ENCODE results near the gene DIAPH1. TPM values are rescaled to one million over a fixed set of nuclear protein-coding genes. Genes with fewer than 3 reads are reported as not detected.

The DIAPH1 gene
- total RNA-seq, 1 donor from 2014 or later: 136 TPM

- Mint-ChIP-seq H3K9me3 (peaks cover 5% of the 10 kb centered on the region), H3K27me3 (no peaks in the 10 kb centered on the region), H3K4me3 (no peak overlapping the region), H3K27ac (peak overlapping the region; percentile 36), H3K36me3 (ENCODE audit: low read depth) (peaks cover 30% of the 10 kb centered on the region), H3K4me1 (peaks cover 62% of the 10 kb centered on the region)
- ChIA-PET CTCF (interaction anchor here (1.0 to 3.2 kb wide), 2 partner anchors 21 to 40 kb away, joined by 3 to 41 read pairs; partner anchors contain the start of gene DIAPH1), POLR2A (interaction anchor here (0.6 to 1.4 kb wide), 4 partner anchors 8 to 21 kb away, joined by 3 to 13 read pairs (median 3); partner anchors contain the start of gene DIAPH1)
- DNase-seq: no peak
- TF ChIP-seq CTCF (IDR thresholded peaks at IDR 0.05): no peak
- ATAC-seq (ENCODE audit: low read depth): no peak
- intact Hi-C loops (cut with micrococcal nuclease): loop anchor here (1.0 kb wide), 1 partner anchor 8 kb away; no protein-coding TSS in a partner anchor
These were observed 21.4 kb downstream of the DIAPH1 start for GRCh38 chr5:141597394-141597793.

- ATAC-seq (ENCODE audit: low read depth) (no peak), DNase-seq (no peak)
- CTCF ChIA-PET: interaction anchor here (1.0 to 3.2 kb wide), 2 partner anchors 21 to 41 kb away, joined by 3 to 41 read pairs; partner anchors contain the start of gene DIAPH1
- Mint-ChIP-seq H3K9me3 (peaks cover 5% of the 10 kb centered on the region), H3K36me3 (ENCODE audit: low read depth) (peaks cover 32% of the 10 kb centered on the region), H3K4me3 (no peak overlapping the region), H3K4me1 (peaks cover 63% of the 10 kb centered on the region), H3K27ac (peak overlapping the region; percentile 36), H3K27me3 (no peaks in the 10 kb centered on the region)
- no peak for TF ChIP-seq CTCF (IDR thresholded peaks at IDR 0.05)
- intact Hi-C loops (cut with micrococcal nuclease): loop anchor here (1.0 kb wide), 1 partner anchor 8 kb away; no protein-coding TSS in a partner anchor
- POLR2A ChIA-PET: interaction anchor here (0.6 to 1.4 kb wide), 4 partner anchors 9 to 22 kb away, joined by 3 to 13 read pairs (median 3); partner anchors contain the start of gene DIAPH1
These were observed 21.9 kb downstream of the DIAPH1 start for GRCh38 chr5:141596867-141597266.

- no peak for TF ChIP-seq CTCF (IDR thresholded peaks at IDR 0.05)
- CTCF ChIA-PET: interaction anchor here (6.7 kb wide), 1 partner anchor 27 kb away, joined by 315 read pairs; the partner anchor contains the start of gene DIAPH1
- DNase-seq (no peak), ATAC-seq (ENCODE audit: low read depth) (no peak)
- Mint-ChIP-seq H3K27me3 (no peaks in the 10 kb centered on the region), H3K4me3 (no peak overlapping the region), H3K27ac (no peak overlapping the region), H3K9me3 (no peaks in the 10 kb centered on the region), H3K4me1 (peaks cover 21% of the 10 kb centered on the region), H3K36me3 (ENCODE audit: low read depth) (peaks cover 56% of the 10 kb centered on the region)
- intact Hi-C loops (cut with micrococcal nuclease): loop anchor here (5.0 kb wide), 1 partner anchor 287 kb away; the partner anchor contains the start of gene PCDH1
- POLR2A ChIA-PET: interaction anchor here (0.5 to 0.6 kb wide), 2 partner anchors 220 to 809 kb away, joined by 3 read pairs; partner anchors contain the start of gene PCDHGB3
These were observed 28.7 kb downstream of the DIAPH1 start for GRCh38 chr5:141590127-141590526.

- H3K27ac Mint-ChIP-seq: no peak overlapping the region
- CTCF ChIA-PET: no interaction called here
- POLR2A ChIA-PET: no interaction called here
These were observed 32.6 kb downstream of the DIAPH1 start for GRCh38 chr5:141586246-141586645.

More at GRCh38 chr5:141586246-141586645, 32.6 kb downstream of the DIAPH1 start:
- no peak for ATAC-seq (ENCODE audit: low read depth)
- TF ChIP-seq CTCF (IDR thresholded peaks at IDR 0.05): no peak
- Mint-ChIP-seq H3K4me1 (peaks cover 12% of the 10 kb centered on the region), H3K27me3 (no peaks in the 10 kb centered on the region), H3K9me3 (no peaks in the 10 kb centered on the region), H3K36me3 (ENCODE audit: low read depth) (peaks cover 76% of the 10 kb centered on the region), H3K4me3 (no peak overlapping the region)
- DNase-seq: no peak
- intact Hi-C loops (cut with micrococcal nuclease): no loop called here

Measured in activated B cell treated with CpG ODN at 0.5 μM for 24 hours (primary cell).